ENCODE data around the gene VPS8.
"Not testable (repeated sequence)": the region's sequence is repeated elsewhere in the genome, so short reads cannot be mapped to it uniquely, and the experiment has no call there.

VPS8 gene

DNA sequence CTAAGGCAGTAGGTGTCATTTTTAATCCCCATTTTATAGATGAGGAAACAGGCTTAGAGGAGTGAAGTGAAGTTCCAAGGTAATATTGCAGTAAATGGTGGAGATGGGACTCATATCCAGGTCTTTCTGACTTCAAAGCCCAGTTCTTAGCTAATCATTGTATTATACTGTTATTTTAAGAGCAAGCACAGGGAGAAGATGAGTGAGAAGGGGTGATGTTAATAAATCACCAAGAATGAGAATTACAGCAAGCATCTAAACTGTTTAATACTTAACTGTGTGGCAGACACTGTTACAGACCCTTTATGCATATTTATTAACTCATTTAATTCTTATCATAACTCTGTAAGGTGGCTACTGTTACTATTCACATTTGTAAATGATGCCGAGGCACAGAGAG, 61.2 kb downstream of the VPS8 start:
- DNase-seq = no peak

DNA sequence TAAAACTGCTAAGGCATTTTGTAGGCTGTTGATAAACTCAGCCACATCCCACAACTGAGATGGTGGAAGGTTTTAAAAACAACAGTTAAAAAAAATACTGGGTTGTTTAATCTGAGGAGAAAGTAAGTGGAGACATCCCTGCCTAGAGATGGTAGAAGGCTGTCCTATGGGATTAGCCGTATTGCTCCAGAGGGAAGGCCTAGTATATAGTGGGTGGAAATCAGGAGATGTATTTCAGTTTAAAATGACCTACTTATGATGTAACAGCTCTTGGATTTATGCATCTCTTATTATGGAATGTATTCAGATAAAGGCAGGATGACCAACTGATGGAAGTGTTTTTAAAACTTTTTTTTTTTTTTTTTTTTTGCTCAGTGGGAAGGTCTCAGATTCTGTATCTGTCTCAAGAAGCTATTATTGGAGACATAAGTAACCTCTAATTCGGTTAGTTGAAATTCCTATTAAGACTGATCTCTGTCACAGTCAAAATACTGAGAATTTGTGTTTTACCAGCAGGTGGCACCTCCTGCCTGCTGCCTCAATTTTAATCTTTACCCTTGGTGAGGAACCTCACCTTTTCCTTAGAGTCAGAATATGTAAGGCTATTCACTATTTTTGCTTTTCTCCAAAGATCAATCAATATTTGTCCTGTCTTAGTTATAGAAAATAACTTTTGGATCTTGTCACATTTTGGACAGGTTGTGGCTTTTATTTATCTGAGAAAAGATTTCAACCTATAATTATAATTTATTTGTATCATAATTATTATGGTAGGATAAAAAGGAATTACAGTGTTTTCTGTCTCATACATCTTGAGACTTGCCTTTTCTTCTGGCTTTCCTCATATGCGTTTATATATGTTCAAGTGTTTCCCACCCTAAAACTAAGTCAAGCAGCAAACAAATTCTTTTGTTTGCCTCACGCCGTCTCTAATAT, 63.0 kb downstream of the VPS8 start:
- DNase-seq = peak; percentile 5

- no peak for DNase-seq
These were observed 68.5 kb downstream of the VPS8 start for GRCh38 chr3:184880276-184881019.

GRCh38 chr3:184884359-184885017, 72.5 kb downstream of the VPS8 start:
- no peak for DNase-seq

GRCh38 chr3:184885112-184885511, 73.1 kb downstream of the VPS8 start:
- DNase-seq = no peak

DNA sequence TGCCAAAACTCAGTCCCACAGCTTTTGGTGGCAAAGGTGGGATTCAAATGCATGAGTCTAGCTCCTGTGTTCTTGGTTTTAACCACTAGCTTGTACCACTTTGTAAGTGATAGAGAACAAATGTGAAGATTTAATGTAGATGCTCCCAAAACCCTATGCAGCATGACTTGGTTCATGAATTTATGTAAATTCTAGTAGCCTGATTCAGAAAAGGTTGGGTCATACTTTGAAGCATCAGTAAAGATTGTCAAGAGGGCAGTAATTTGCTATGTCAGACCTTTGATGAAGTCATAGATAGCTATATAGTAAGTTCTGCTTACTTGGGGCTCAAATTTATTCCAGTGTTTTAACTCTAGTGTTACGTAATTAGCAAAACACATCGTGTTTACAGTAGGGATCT, 75.6 kb downstream of the VPS8 start:
- no peak for DNase-seq

DNA sequence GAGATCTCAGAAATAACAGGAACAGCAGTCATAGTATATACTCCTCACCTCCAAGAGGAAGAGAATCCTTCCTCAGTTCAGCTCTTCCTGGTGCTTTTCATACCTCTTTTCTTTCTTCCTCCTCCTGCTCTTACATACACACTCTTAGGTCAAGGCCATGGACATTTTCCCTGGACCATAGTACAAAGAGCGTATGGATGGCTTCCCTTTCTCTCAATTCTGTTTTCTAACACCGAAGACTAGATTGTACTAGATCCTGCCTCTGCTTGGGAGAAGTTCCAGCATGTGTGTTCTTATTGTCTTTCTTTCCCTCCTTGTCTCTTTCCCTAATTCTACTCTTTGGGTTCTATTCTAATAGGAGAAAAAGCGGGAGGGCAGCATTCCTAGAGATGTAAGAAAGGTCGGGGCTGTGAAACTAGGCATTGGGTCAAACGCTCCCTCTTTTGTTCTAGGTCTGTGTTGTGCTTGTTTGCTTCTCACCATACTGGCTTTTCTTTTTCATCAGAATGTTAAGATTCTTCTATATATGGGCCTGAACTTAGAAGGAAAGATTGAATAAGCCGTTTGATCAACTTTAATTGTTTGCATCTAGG, 77.4 kb downstream of the VPS8 start:
- no peak for DNase-seq

GRCh38 chr3:184894051-184894450, 82.1 kb downstream of the VPS8 start:
- no peak for DNase-seq

GRCh38 chr3:184895350-184895749, 83.4 kb downstream of the VPS8 start:
- no peak for DNase-seq

GRCh38 chr3:184896336-184896735, 84.4 kb downstream of the VPS8 start:
- no peak for DNase-seq

DNA sequence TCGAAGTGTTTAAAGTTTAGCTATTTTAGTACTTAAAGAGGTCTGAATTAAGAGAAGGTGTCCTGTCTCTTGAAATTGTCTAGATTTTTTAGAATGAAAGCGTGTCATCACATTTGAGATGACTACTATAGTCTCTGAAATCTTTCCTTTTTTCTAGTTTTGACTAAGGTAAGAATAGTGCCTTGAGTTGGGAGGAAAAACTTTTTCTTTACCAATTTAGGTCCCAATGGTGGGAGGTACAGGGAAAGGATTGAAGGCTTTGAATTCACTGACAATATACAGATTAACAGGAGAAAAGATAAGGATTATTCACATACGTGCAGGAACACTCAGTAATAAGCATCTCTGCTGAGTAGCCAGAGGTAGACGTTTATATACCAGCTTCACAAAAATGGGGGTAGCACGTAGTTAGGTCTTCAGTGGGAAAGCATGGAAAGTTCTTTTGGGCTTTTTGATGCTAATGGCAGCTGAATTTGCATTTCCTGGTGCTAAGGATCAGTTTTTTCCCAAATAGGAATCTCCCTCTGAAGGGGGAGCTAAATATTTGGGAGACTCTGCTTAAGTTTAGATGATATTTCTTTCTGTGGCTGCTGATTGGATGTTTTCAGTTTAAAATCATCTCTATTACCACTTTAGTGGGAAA, 88.1 kb downstream of the VPS8 start:
- no peak for DNase-seq

DNA sequence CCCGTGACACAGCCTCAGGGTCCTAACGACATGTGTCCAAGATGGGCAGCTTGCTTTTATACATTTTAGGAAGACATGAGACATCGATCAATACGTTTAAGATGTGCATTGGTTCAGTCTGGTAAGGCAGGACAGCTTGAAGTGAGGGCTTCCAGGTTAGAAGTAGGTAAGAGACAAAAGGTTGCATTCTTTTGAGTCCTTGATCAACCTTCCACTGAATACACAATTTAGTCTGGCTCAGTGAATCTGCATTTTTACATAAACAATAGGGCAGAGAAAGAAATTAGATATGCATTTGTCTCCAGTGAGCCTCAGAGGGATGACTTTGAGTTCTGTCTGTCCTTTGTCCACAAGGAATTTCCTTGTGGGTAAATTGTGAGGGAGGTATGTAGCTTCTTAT, 95.1 kb downstream of the VPS8 start:
- not testable (repeated sequence) for DNase-seq

DNA sequence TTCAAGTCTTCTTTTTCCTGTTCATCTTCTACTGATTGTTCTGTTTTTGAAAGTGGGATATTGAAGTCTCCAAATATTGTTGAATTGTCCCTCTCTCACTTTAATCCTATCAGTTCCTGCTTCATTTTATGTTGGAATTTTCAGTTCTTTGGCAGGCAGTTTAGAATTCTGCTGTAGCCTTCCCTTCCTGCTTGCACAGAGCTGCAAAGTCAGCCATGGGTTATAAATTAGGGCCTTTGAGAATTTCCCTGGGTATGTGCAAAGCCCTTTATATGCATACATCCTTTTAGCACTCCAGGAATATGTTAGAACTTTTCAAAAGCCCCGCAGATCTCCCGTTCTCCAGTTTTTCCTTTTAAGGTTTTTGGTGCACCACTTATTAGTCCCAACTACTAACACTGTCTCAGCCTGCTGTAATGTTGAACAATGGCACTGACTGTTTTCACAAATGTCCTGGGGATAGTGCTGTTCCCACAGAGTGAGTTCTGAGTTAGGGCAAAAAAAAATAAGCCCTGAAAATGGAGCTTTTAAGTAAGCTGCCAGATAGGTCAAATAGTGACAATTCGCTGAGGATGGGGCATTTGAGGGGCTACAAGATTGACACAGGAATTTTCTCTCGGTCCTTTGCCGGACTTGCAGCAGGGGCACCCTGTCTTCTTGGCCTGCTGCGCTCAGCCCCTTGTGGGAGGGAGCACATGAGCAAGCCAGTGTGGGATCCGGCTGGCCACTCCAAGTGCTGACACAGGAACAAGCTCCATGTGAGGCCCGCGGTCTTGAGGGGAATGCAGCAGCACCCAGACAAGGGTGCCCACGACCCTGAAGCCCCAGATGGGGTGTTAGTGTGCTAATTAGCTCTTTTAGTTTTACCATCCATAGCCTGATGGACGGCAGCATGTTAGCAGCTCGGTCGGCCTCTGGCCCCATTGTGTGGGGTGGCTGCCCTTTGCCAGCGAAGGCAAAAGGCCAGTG, 96.0 kb downstream of the VPS8 start:
- no peak for DNase-seq

DNA sequence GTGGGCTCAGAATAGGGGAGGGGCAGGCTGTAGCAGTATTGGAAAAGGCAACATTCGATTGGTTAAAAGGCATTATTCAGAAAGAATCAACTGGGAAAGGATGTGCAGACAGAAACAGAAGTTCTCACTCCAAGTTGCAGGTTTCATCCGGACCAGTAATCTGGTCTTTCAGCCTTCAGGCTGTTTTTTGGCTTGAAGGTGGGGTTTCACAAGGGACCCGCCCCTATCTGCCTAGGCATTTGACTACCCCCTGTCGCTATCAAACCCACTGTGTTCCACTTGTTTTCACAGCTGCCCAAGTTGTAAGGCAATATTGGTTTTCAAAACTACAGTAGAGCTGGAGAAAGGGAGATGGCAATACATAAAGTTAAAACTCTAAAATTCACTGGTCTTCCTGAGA, 96.9 kb downstream of the VPS8 start:
- no peak for DNase-seq

DNA sequence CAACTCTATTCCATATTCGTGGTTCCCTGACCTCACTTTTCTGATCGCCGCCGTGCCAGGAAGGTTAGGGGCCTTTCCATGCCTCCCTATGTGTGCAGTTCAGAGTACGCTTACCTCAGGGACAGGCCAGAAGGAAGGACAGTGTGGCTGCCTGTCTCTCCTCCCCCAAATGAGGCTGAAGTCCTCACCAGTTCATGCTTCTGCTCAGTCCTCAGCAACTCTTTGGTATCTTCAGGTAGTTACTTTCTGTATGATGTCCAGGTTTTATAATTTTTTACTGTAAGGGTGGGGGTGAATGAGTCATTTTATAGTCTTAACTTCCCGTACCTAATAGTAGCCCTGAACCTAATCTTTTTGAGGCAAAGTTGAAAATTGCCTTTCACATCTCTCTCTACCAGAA, 98.7 kb downstream of the VPS8 start:
- no peak for DNase-seq

- DNase-seq = no peak
These were observed 99.6 kb downstream of the VPS8 start for GRCh38 chr3:184911570-184911969.

DNA sequence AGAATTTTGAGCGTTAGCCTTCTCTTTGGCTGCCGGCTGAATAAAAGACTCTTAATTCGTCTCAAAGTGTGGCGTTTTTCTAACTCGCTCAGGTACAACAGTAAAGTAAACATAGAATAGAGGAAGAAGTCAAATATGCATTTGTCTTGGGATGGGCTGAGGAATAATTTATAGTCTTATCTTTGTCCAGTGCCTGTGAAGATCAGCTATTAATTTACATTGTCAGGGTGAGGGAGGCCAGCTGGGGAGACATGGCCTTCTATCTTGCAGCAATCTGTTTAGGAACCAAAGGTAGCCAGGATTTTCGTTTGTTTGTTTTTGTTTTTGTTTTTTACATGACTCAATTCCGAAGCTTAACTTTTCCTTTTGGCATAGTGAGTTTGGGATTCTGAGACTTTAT, 100.2 kb downstream of the VPS8 start:
- no peak for DNase-seq

- DNase-seq = no peak
These were observed 102.7 kb downstream of the VPS8 start for GRCh38 chr3:184914628-184915027.

DNA sequence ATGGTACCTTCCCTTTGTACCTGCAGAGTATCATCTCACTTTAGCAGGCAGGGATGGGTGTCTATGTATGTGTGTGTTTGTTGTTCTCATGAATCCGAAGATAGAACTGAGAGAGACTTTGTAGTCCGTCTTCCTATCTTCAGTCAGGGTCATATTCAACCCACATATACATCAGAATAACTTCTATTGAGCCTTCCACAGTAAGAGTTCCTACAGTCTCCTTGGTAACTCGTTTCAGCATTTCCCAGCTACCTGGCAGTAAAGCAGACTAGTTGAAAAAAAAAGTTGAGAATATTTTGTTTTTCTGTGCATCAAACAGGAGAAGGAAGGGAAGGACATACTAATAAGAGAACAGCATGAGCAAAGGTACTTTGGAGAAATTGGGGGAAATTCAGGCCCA, 106.8 kb downstream of the VPS8 start:
- no peak for DNase-seq

- DNase-seq = no peak
These were observed 107.7 kb downstream of the VPS8 start for GRCh38 chr3:184919651-184920050.

DNA sequence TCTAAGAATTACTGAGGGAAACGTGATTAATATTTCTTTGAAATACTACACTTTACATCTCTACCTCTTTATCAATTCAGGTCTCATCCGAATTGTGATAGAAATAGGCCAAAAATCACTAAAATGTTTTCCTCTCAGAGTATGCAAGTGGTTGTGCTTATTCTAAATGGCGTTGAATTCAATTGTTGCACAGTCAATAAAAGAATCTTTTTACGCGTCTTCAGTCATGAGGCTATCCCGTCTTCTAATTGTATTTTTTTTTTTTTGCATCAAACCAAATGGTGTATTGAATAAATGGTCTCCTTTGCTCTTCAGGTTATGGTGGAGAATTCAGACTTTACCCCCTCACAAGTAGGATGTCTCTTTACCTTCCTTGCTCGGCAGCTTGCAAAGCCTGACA, 112.6 kb downstream of the VPS8 start:
- no peak for DNase-seq

All from stimulated activated CD4-positive, alpha-beta T cell treated with anti-CD3 and anti-CD28 coated beads, Interleukin-4, amount 100 ng/mL, for 24 hours (primary cell).